ENCODE results near the gene KLHL13.

Gene KLHL13

GRCh38 chrX:117996408-117996807 lies 120.2 kb downstream of the KLHL13 start:
- Histone ChIP-seq H3K4me1 (no peaks in the 10 kb centered on the region), H3K9me3 (no peaks in the 10 kb centered on the region), H3K27me3 (no peaks in the 10 kb centered on the region), H3K4me3 (ENCODE audit: low read depth, low read length) (no peak overlapping the region), H3K36me3 (no peaks in the 10 kb centered on the region)
- no peak for DNase-seq
- no peak for TF ChIP-seq CTCF (IDR thresholded peaks at IDR 0.05; ENCODE audit: low read depth, low read length)

- TF ChIP-seq CTCF (IDR thresholded peaks at IDR 0.05; ENCODE audit: low read depth, low read length) = no peak
- DNase-seq = no peak
- Histone ChIP-seq H3K27me3 (no peaks in the 10 kb centered on the region), H3K4me1 (no peaks in the 10 kb centered on the region), H3K36me3 (no peaks in the 10 kb centered on the region), H3K4me3 (ENCODE audit: low read depth, low read length) (no peak overlapping the region), H3K9me3 (no peaks in the 10 kb centered on the region)
Observed at GRCh38 chrX:117995378-117995777, 121.2 kb downstream of the KLHL13 start.

GRCh38 chrX:117992192-117992723 lies 124.4 kb downstream of the KLHL13 start:
- H3K4me3 ChIP-seq (ENCODE audit: low read depth, low read length) = no peak overlapping the region
- H3K4me1 ChIP-seq = peaks cover 4% of the 10 kb centered on the region
- no peak for DNase-seq
- H3K9me3 ChIP-seq = no peaks in the 10 kb centered on the region
- H3K36me3 ChIP-seq = no peaks in the 10 kb centered on the region
- no peaks in the 10 kb centered on the region for H3K27me3 ChIP-seq
- TF ChIP-seq CTCF (IDR thresholded peaks at IDR 0.05; ENCODE audit: low read depth, low read length) = no peak

GRCh38 chrX:117990438-117990837 lies 126.2 kb downstream of the KLHL13 start:
- no peak overlapping the region for H3K4me3 ChIP-seq (ENCODE audit: low read depth, low read length)
- H3K36me3 ChIP-seq = no peaks in the 10 kb centered on the region
- no peaks in the 10 kb centered on the region for H3K9me3 ChIP-seq
- H3K27me3 ChIP-seq = no peaks in the 10 kb centered on the region
- no peak for TF ChIP-seq CTCF (IDR thresholded peaks at IDR 0.05; ENCODE audit: low read depth, low read length)
- no peak for DNase-seq
- H3K4me1 ChIP-seq = peaks cover 4% of the 10 kb centered on the region

- Histone ChIP-seq H3K9me3 (no peaks in the 10 kb centered on the region), H3K36me3 (no peaks in the 10 kb centered on the region), H3K4me3 (ENCODE audit: low read depth, low read length) (no peak overlapping the region), H3K27me3 (no peaks in the 10 kb centered on the region), H3K4me1 (peaks cover 4% of the 10 kb centered on the region)
- no peak for TF ChIP-seq CTCF (IDR thresholded peaks at IDR 0.05; ENCODE audit: low read depth, low read length)
- no peak for DNase-seq
Observed at GRCh38 chrX:117989512-117989911, 127.1 kb downstream of the KLHL13 start.

GRCh38 chrX:117987373-117987772 lies 129.2 kb downstream of the KLHL13 start:
- no peak for TF ChIP-seq CTCF (IDR thresholded peaks at IDR 0.05; ENCODE audit: low read depth, low read length)
- Histone ChIP-seq H3K36me3 (no peaks in the 10 kb centered on the region), H3K27me3 (no peaks in the 10 kb centered on the region), H3K4me3 (ENCODE audit: low read depth, low read length) (no peak overlapping the region), H3K4me1 (peaks cover 12% of the 10 kb centered on the region), H3K9me3 (no peaks in the 10 kb centered on the region)
- no peak for DNase-seq
